ENCODE results near the gene MAD2L1. TPM values are rescaled to one million over a fixed set of nuclear protein-coding genes. Genes with fewer than 3 reads are reported as not detected.

MAD2L1 gene
- total and polyA plus RNA-seq, 2 experiments from 2014 or later, result 80.2 to 139 TPM

- Histone ChIP-seq H2AFZ (no peak overlapping the region), H3K4me3 (no peak overlapping the region), H4K20me1 (replicated peaks; ENCODE audit: insufficient read depth) (no peaks in the 10 kb centered on the region), H3K36me3 (ENCODE audit: insufficient read depth) (no peaks in the 10 kb centered on the region; the same call in 1 of the 2 replicates), H3K9me2 (ENCODE audit: insufficient read depth) (no peaks in the 10 kb centered on the region), H3K4me2 (no peak overlapping the region), H3F3A (replicated peaks; ENCODE audit: low read depth) (no peaks in the 10 kb centered on the region), H3K27ac (ENCODE audit: low read depth) (no peak overlapping the region), H3K27me3 (ENCODE audit: insufficient read depth) (no peaks in the 10 kb centered on the region), H3K79me2 (replicated peaks; ENCODE audit: insufficient read depth) (no peaks in the 10 kb centered on the region), H3K4me1 (ENCODE audit: insufficient read depth) (peaks cover 20% of the 10 kb centered on the region)
- H3K4me1 Mint-ChIP-seq, result peaks cover 10% of the 10 kb centered on the region
- TF ChIP-seq JUNB (IDR thresholded peaks at IDR 0.05; ENCODE audit: unreplicated experiment), result no peak
- TF ChIP-seq, protein P1, sequence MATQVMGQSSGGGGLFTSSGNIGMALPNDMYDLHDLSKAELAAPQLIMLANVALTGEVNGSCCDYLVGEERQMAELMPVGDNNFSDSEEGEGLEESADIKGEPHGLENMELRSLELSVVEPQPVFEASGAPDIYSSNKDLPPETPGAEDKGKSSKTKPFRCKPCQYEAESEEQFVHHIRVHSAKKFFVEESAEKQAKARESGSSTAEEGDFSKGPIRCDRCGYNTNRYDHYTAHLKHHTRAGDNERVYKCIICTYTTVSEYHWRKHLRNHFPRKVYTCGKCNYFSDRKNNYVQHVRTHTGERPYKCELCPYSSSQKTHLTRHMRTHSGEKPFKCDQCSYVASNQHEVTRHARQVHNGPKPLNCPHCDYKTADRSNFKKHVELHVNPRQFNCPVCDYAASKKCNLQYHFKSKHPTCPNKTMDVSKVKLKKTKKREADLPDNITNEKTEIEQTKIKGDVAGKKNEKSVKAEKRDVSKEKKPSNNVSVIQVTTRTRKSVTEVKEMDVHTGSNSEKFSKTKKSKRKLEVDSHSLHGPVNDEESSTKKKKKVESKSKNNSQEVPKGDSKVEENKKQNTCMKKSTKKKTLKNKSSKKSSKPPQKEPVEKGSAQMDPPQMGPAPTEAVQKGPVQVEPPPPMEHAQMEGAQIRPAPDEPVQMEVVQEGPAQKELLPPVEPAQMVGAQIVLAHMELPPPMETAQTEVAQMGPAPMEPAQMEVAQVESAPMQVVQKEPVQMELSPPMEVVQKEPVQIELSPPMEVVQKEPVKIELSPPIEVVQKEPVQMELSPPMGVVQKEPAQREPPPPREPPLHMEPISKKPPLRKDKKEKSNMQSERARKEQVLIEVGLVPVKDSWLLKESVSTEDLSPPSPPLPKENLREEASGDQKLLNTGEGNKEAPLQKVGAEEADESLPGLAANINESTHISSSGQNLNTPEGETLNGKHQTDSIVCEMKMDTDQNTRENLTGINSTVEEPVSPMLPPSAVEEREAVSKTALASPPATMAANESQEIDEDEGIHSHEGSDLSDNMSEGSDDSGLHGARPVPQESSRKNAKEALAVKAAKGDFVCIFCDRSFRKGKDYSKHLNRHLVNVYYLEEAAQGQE (IDR thresholded peaks at IDR 0.05; ENCODE audit: unreplicated experiment), result no peak
- H3K27me3 Mint-ChIP-seq (ENCODE audit: insufficient read depth, low read depth, poor library complexity), result no peaks in the 10 kb centered on the region
- no peak for ATAC-seq
- H3K9me3 Mint-ChIP-seq, result peaks cover 4% of the 10 kb centered on the region
- 0 out of 3 replicates have a peak, but pooled peaks cover 4% of the 10 kb centered on the region for H3K36me3 Mint-ChIP-seq (ENCODE audit: low read depth)
- H3K27ac Mint-ChIP-seq, result no peak overlapping the region
- H3K4me3 Mint-ChIP-seq, result no peak overlapping the region
- DNase-seq (ENCODE audit: low spot score), result no peak
These were observed 13.9 kb upstream of the MAD2L1 start for GRCh38 chr4:120080533-120080932.

DNA sequence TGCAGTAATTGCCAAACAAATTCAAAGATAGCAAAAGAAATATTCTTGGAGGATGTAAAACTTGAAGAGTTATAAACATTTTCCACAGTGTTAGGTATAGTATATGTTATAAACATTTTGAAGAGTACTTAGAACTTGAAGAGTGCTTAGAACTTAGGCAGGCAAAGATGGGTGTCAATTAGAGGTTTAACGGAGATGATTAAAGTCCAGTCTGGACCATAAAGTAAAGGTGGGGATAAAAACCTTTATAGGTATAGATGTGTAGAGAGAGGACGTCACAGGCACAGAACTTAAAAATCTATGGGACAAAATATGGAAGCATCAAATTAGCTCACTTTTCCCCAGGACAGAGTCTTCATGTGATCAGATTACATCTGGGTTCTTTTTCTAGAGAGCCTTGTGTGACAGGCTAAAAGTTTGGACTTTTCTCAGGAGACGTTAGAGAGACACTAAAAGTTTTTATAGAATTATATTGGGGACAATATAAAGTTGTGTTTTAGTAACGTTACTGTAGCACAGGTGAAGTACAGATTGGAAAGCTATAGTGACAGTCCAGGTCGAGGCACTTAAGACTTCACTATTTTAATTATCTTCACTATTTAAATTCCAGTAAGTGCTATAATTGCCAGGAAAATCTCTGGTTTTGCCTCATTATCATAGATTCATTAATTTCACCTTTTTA lies 13.3 kb upstream of the MAD2L1 start:
- Histone ChIP-seq H3K4me2 (no peak overlapping the region), H3K27me3 (ENCODE audit: insufficient read depth) (no peaks in the 10 kb centered on the region), H3K4me3 (no peak overlapping the region), H3K4me1 (ENCODE audit: insufficient read depth) (peaks cover 20% of the 10 kb centered on the region), H3K79me2 (replicated peaks; ENCODE audit: insufficient read depth) (no peaks in the 10 kb centered on the region), H3K9me2 (ENCODE audit: insufficient read depth) (no peaks in the 10 kb centered on the region), H3F3A (replicated peaks; ENCODE audit: low read depth) (no peaks in the 10 kb centered on the region), H3K36me3 (ENCODE audit: insufficient read depth) (no peaks in the 10 kb centered on the region; the same call in 1 of the 2 replicates), H2AFZ (no peak overlapping the region), H3K27ac (ENCODE audit: low read depth) (no peak overlapping the region), H4K20me1 (replicated peaks; ENCODE audit: insufficient read depth) (no peaks in the 10 kb centered on the region)
- Mint-ChIP-seq H3K36me3 (ENCODE audit: low read depth) (0 out of 3 replicates have a peak, but pooled peaks cover 4% of the 10 kb centered on the region), H3K4me1 (peaks cover 10% of the 10 kb centered on the region), H3K9me3 (peaks cover 4% of the 10 kb centered on the region), H3K27ac (no peak overlapping the region), H3K4me3 (no peak overlapping the region), H3K27me3 (ENCODE audit: insufficient read depth, low read depth, poor library complexity) (no peaks in the 10 kb centered on the region)
- DNase-seq (ENCODE audit: low spot score) (no peak), ATAC-seq (no peak)
- TF ChIP-seq CTCF (conservative IDR thresholded peaks at IDR 0.05; ENCODE audit: low read depth in 2 of 2) (no peak), CREB1 (CRISPR knock-in tag; IDR thresholded peaks at IDR 0.05; ENCODE audit: low read depth) (no peak), EZH2 (IDR thresholded peaks at IDR 0.05; ENCODE audit: low read depth, unreplicated experiment) (no peak), ZNF114 (CRISPR knock-in tag; IDR thresholded peaks at IDR 0.05) (no peak), STAT1 (IDR thresholded peaks at IDR 0.05; ENCODE audit: unreplicated experiment) (no peak), POLR2AphosphoS5 (IDR thresholded peaks at IDR 0.05; ENCODE audit: low read depth) (no peak), JUNB (IDR thresholded peaks at IDR 0.05; ENCODE audit: unreplicated experiment) (no peak), EZH2phosphoT487 (IDR thresholded peaks at IDR 0.05; ENCODE audit: unreplicated experiment) (no peak)
- TF ChIP-seq, protein P1 (IDR thresholded peaks at IDR 0.05; ENCODE audit: unreplicated experiment), result no peak
- TF ChIP-seq, protein P2, sequence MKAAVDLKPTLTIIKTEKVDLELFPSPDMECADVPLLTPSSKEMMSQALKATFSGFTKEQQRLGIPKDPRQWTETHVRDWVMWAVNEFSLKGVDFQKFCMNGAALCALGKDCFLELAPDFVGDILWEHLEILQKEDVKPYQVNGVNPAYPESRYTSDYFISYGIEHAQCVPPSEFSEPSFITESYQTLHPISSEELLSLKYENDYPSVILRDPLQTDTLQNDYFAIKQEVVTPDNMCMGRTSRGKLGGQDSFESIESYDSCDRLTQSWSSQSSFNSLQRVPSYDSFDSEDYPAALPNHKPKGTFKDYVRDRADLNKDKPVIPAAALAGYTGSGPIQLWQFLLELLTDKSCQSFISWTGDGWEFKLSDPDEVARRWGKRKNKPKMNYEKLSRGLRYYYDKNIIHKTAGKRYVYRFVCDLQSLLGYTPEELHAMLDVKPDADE (IDR thresholded peaks at IDR 0.05), result no peak

Measured in GM23338 (cell line).